ENCODE results near the gene EEIG2. TPM values are rescaled to one million over a fixed set of nuclear protein-coding genes. Genes with fewer than 3 reads are reported as not detected.

Gene EEIG2
- total RNA-seq, 4 donors from 2014 or later, result 11.1 to 20.6 (median 15.4) TPM

DNA sequence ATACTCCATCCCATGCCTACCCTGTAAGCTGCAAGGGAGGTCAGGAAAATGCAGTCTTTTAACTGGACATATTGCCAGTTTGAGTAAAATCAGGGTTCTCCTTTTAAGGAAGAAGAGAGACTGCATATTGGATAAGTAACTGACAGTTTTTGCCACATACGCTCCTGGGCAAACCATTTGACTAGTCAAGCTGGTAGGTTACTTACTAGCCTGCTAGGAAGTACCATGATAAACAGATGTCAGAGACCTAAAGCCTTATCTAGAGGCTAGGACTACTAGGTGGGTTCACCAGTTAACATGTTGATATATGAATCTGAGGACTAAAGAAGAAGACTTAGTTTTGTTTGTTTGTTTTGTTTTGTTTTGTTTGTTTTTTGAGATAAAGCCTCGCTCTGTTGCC, 33.5 kb downstream of the EEIG2 start:
- no peak for TF ChIP-seq POLR2A (IDR thresholded peaks at IDR 0.05)
- TF ChIP-seq, protein P1, sequence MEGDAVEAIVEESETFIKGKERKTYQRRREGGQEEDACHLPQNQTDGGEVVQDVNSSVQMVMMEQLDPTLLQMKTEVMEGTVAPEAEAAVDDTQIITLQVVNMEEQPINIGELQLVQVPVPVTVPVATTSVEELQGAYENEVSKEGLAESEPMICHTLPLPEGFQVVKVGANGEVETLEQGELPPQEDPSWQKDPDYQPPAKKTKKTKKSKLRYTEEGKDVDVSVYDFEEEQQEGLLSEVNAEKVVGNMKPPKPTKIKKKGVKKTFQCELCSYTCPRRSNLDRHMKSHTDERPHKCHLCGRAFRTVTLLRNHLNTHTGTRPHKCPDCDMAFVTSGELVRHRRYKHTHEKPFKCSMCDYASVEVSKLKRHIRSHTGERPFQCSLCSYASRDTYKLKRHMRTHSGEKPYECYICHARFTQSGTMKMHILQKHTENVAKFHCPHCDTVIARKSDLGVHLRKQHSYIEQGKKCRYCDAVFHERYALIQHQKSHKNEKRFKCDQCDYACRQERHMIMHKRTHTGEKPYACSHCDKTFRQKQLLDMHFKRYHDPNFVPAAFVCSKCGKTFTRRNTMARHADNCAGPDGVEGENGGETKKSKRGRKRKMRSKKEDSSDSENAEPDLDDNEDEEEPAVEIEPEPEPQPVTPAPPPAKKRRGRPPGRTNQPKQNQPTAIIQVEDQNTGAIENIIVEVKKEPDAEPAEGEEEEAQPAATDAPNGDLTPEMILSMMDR (IDR thresholded peaks at IDR 0.05), result no peak
- H3K9me3 ChIP-seq, result no peaks in the 10 kb centered on the region
- H3K27me3 ChIP-seq, result no peaks in the 10 kb centered on the region
- no peak for DNase-seq
- no peaks in the 10 kb centered on the region for H3K36me3 ChIP-seq
- no peak overlapping the region for H3K4me3 ChIP-seq
- H3K4me1 ChIP-seq, result peaks cover 0 to 25% (median 2%) of the 10 kb centered on the region in 4 donors
- peak overlapping the region in 1 of 4 donors; percentile 23 for H3K27ac ChIP-seq

DNA sequence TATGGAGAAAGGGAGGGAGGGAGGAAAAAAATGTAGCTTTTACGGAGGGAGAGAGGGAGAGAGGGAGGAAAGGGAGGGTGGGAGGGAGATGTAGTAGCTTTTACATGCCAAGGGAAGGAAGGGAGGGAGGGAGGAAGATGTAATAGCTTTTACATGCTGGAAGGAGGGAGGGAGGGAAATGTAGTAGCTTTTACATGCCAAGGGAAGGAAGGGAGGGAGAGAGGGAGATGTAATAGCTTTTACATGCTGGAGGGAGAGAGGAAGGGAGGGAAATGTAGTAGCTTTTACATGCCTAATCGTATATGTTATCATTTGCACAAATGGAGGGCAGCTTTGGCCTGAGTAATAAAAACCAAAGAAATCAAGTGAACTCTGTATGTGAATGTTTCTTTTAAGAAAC, 35.6 kb downstream of the EEIG2 start:
- Histone ChIP-seq H3K36me3 (no peaks in the 10 kb centered on the region), H3K27ac (peak overlapping the region in 1 of 4 donors; percentile 37), H3K27me3 (no peaks in the 10 kb centered on the region), H3K4me1 (peaks cover 0 to 33% (median 2%) of the 10 kb centered on the region in 4 donors), H3K4me3 (no peak overlapping the region), H3K9me3 (no peaks in the 10 kb centered on the region)
- no peak for DNase-seq
- TF ChIP-seq, protein P1 (IDR thresholded peaks at IDR 0.05), result no peak
- TF ChIP-seq POLR2A (IDR thresholded peaks at IDR 0.05), result no peak

DNA sequence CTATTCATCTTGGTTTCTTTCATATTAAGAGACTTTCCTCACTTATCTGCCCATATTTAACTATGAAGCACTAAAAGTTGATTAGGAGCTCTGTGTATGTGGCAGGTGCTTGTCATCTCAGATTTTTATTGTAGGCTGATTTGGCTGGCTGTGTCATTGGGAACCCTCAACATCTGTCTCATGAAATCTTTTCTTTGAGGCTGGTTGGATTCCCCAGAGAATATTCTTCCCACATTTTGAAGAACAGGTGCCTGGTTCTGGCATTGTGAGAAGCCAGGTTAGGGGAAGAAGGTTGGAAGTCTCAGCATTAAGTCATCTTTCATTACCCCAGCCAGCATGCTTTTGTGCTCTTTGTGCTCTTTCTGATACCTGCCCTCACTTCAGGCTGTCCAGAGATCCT, 37.1 kb downstream of the EEIG2 start:
- Histone ChIP-seq H3K36me3 (peaks cover 0 to 4% (median 0%) of the 10 kb centered on the region in 3 donors), H3K27me3 (no peaks in the 10 kb centered on the region), H3K4me3 (no peak overlapping the region), H3K4me1 (peaks cover 0 to 33% (median 2%) of the 10 kb centered on the region in 4 donors), H3K27ac (no peak overlapping the region), H3K9me3 (no peaks in the 10 kb centered on the region)
- no peak for TF ChIP-seq POLR2A (IDR thresholded peaks at IDR 0.05)
- TF ChIP-seq, protein P1 (IDR thresholded peaks at IDR 0.05), result no peak
- DNase-seq, result no peak

DNA sequence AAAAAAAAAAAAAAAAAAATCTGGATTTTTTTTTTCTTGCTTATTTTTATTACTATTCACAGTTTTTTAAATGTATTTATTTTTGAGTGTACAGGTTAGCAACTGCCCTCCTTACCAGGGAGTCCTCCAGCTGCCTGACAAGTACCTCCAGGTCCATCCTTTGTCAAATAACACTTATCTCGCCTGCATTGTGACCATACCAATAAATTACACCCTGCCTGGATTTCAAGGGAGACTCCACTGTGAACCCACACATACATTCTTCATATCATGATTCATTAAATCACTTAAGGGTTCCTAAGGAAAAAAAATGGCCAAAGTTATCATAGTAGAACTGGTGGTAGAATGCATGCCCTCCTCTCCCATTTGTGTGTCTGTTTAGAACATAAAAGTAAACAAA, 38.4 kb downstream of the EEIG2 start:
- Histone ChIP-seq H3K36me3 (peaks cover 0 to 8% (median 0%) of the 10 kb centered on the region in 3 donors), H3K4me1 (peaks cover 0 to 33% (median 2%) of the 10 kb centered on the region in 4 donors), H3K4me3 (no peak overlapping the region), H3K9me3 (no peaks in the 10 kb centered on the region), H3K27ac (no peak overlapping the region), H3K27me3 (no peaks in the 10 kb centered on the region)
- no peak for DNase-seq
- TF ChIP-seq, protein P1 (IDR thresholded peaks at IDR 0.05), result no peak
- no peak for TF ChIP-seq POLR2A (IDR thresholded peaks at IDR 0.05)

DNA sequence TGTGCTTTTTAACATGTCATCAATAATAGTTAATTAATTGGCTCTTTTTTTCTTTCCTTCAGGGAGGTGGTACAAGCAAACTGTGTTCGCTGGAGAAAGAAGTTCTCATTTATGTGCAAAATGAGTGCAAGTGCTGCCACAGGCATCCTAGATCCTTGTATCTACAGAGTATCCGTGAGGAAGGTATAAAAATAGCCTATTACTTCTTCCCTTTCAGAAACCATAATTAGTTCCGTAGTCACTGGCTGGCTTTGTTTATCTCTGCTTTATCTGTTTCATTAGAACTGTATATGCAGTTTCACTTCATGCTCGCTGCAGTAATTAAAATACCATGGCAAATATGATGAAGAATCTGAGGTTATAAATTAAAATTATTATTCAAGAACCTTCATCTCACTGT, 40.6 kb downstream of the EEIG2 start:
- no peak for DNase-seq
- H3K4me1 ChIP-seq, result peaks cover 0 to 29% (median 2%) of the 10 kb centered on the region in 4 donors
- H3K9me3 ChIP-seq, result no peaks in the 10 kb centered on the region
- H3K4me3 ChIP-seq, result no peak overlapping the region
- H3K27me3 ChIP-seq, result no peaks in the 10 kb centered on the region
- no peak for TF ChIP-seq POLR2A (IDR thresholded peaks at IDR 0.05)
- TF ChIP-seq, protein P1 (IDR thresholded peaks at IDR 0.05), result no peak
- peaks cover 0 to 16% (median 0%) of the 10 kb centered on the region in 3 donors for H3K36me3 ChIP-seq
- no peak overlapping the region for H3K27ac ChIP-seq
